Measurements from ENCODE around the gene GPC6.

GPC6 gene

DNA sequence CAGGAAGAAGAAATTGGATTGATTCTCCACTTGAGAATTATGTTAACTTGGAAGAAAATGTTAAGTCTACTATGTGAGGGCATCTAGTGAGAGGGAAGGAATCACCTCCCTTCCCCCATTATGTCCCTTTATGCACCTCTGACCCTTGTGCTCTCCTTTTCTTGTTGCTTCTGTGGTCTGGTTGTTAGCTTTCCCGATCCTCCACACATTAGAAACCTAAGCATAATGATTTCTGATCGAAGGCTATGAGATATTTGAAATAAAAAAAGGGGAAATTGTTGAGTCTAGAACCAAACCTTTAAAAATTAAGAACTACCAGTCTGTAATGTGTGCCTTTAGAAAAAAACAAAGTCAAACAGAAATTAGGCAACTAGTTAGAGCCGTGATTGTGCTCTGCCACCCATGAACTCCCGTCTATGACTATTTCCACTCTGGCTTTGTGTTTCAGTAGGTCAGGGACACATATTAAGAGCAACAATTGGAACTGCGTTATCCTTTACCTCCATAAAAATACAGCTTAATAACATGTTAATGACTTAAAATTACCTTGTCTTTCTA lies 463 bp upstream of the GPC6 start:
- H3K27ac ChIP-seq: no peak overlapping the region
- no peaks in the 10 kb centered on the region for H3K27me3 ChIP-seq (ENCODE audit: insufficient read depth, low read depth)
- TF ChIP-seq, protein P1, sequence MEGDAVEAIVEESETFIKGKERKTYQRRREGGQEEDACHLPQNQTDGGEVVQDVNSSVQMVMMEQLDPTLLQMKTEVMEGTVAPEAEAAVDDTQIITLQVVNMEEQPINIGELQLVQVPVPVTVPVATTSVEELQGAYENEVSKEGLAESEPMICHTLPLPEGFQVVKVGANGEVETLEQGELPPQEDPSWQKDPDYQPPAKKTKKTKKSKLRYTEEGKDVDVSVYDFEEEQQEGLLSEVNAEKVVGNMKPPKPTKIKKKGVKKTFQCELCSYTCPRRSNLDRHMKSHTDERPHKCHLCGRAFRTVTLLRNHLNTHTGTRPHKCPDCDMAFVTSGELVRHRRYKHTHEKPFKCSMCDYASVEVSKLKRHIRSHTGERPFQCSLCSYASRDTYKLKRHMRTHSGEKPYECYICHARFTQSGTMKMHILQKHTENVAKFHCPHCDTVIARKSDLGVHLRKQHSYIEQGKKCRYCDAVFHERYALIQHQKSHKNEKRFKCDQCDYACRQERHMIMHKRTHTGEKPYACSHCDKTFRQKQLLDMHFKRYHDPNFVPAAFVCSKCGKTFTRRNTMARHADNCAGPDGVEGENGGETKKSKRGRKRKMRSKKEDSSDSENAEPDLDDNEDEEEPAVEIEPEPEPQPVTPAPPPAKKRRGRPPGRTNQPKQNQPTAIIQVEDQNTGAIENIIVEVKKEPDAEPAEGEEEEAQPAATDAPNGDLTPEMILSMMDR (conservative IDR thresholded peaks at IDR 0.05; ENCODE audit: low read depth, low read length): no peak
- H4K20me1 ChIP-seq (ENCODE audit: insufficient read depth): no peaks in the 10 kb centered on the region
- H3K79me2 ChIP-seq (ENCODE audit: insufficient read depth, low read depth): peaks cover 43% of the 10 kb centered on the region
- no peaks in the 10 kb centered on the region for H3K36me3 ChIP-seq (ENCODE audit: insufficient read depth)
- peaks cover 29% of the 10 kb centered on the region for H3K4me1 ChIP-seq (ENCODE audit: low read depth, poor library complexity, severe bottlenecking)
- H3K9ac ChIP-seq: peak overlapping the region; percentile 85
- peak overlapping the region; percentile 71 for H2AFZ ChIP-seq (ENCODE audit: low read depth)
- no peak overlapping the region for H3K4me3 ChIP-seq (IDR thresholded peaks at IDR 0.05; ENCODE audit: insufficient read depth, low read depth, low read length)
- peak overlapping the region; percentile 95 for H3K4me2 ChIP-seq

GRCh38 chr13:93227280-93227877 lies 772 bp downstream of the GPC6 start:
- Histone ChIP-seq H3K27ac (peak overlapping the region; percentile 84), H3K79me2 (ENCODE audit: insufficient read depth, low read depth) (peaks cover 54% of the 10 kb centered on the region), H4K20me1 (ENCODE audit: insufficient read depth) (no peaks in the 10 kb centered on the region), H3K4me1 (ENCODE audit: low read depth, poor library complexity, severe bottlenecking) (peaks cover 39% of the 10 kb centered on the region), H3K4me3 (IDR thresholded peaks at IDR 0.05; ENCODE audit: insufficient read depth, low read depth, low read length) (no peak overlapping the region), H3K27me3 (ENCODE audit: insufficient read depth, low read depth) (no peaks in the 10 kb centered on the region), H3K9ac (peak overlapping the region; percentile 85), H3K36me3 (ENCODE audit: insufficient read depth) (no peaks in the 10 kb centered on the region), H3K4me2 (peak overlapping the region; percentile 95), H2AFZ (ENCODE audit: low read depth) (peak overlapping the region; percentile 71)
- TF ChIP-seq, protein P1 (conservative IDR thresholded peaks at IDR 0.05; ENCODE audit: low read depth, low read length): no peak

- Histone ChIP-seq H3K4me3 (IDR thresholded peaks at IDR 0.05; ENCODE audit: insufficient read depth, low read depth, low read length) (no peak overlapping the region), H2AFZ (ENCODE audit: low read depth) (peak overlapping the region; percentile 71), H3K27ac (peak overlapping the region; percentile 84), H3K79me2 (ENCODE audit: insufficient read depth, low read depth) (peaks cover 61% of the 10 kb centered on the region), H3K4me2 (peak overlapping the region; percentile 95), H3K36me3 (ENCODE audit: insufficient read depth) (no peaks in the 10 kb centered on the region), H3K9ac (peak overlapping the region; percentile 85), H3K27me3 (ENCODE audit: insufficient read depth, low read depth) (no peaks in the 10 kb centered on the region), H3K4me1 (ENCODE audit: low read depth, poor library complexity, severe bottlenecking) (peaks cover 46% of the 10 kb centered on the region), H4K20me1 (ENCODE audit: insufficient read depth) (no peaks in the 10 kb centered on the region)
- TF ChIP-seq, protein P1 (conservative IDR thresholded peaks at IDR 0.05; ENCODE audit: low read depth, low read length): peak; percentile 26; the same call in 1 of the 2 replicates
These were observed 1.5 kb downstream of the GPC6 start for GRCh38 chr13:93227878-93228642.

- Histone ChIP-seq H2AFZ (ENCODE audit: low read depth) (peak overlapping the region; percentile 71), H4K20me1 (ENCODE audit: insufficient read depth) (no peaks in the 10 kb centered on the region), H3K36me3 (ENCODE audit: insufficient read depth) (no peaks in the 10 kb centered on the region), H3K9ac (peak overlapping the region; percentile 85), H3K4me1 (ENCODE audit: low read depth, poor library complexity, severe bottlenecking) (peaks cover 46% of the 10 kb centered on the region), H3K79me2 (ENCODE audit: insufficient read depth, low read depth) (peaks cover 66% of the 10 kb centered on the region), H3K27me3 (ENCODE audit: insufficient read depth, low read depth) (no peaks in the 10 kb centered on the region), H3K4me2 (peak overlapping the region; percentile 68), H3K4me3 (IDR thresholded peaks at IDR 0.05; ENCODE audit: insufficient read depth, low read depth, low read length) (no peak overlapping the region), H3K27ac (peak overlapping the region; percentile 84)
- TF ChIP-seq, protein P1 (conservative IDR thresholded peaks at IDR 0.05; ENCODE audit: low read depth, low read length): no peak
These were observed 2.0 kb downstream of the GPC6 start for GRCh38 chr13:93228643-93228937.
